CD4-positive, alpha-beta T cell treated with Interleukin-10 for 1 hour (primary cell): Measurements from ENCODE around the gene TSPAN4.

Experiments
- DNase-seq: peaks from one replicate; pipeline ENCODE4 v3.0.0-alpha.2; 2020

The TSPAN4 gene

DNA sequence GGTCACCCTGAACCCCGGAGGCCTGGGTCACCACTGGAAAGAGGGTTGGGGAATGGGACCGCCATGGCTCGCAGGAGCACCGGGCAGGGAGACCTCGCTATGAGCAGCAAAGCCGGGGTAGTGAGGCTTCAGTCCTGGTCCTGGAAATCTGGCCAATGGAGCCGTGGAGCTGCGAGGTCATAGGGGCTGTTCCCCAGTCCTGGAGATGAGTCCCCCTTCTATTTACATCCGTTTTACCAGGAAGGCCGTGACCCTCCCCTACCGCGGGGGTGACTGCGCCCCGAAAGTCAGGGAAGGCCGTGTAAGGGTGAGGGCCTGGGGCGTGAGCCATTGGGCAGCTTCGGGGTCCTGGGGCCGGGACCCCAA lies 38.1 kb upstream of the TSPAN4 start:
- DNase-seq, result no peak

- peak; percentile 67 for DNase-seq
Observed at GRCh38 chr11:808427-809286, 34.0 kb upstream of the TSPAN4 start.

GRCh38 chr11:809287-810039 lies 33.2 kb upstream of the TSPAN4 start, which contains the start of gene RPLP2:
RPLP2 (plus strand) TSS chr11:809967; CDS start chr11:810235, 268 bp downstream.
- peak; percentile 97 for DNase-seq

DNA sequence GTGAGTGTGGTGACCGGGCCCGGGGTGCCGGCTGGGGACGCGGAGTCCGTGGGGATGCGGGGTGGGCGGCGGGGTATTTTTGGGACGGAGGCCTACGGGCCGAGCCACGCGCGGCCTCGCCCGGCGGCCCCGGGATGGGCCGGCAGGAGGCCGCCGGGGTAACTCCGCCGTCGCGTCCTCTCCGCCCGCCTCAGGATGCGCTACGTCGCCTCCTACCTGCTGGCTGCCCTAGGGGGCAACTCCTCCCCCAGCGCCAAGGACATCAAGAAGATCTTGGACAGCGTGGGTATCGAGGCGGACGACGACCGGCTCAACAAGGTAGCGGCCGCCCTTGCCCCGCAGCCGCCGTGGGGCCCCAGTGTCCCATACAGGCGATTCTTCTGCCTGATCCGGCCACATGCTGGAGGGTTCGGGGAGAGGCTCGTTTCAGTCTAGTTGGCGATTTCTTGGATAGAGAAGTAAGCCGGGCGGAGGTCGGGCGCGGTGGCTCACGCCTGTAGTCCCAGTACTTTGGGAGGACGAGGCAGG lies 32.5 kb upstream of the TSPAN4 start:
- no peak for DNase-seq

GRCh38 chr11:811446-812245 lies 31.0 kb upstream of the TSPAN4 start:
- no peak for DNase-seq

GRCh38 chr11:812390-812789 lies 30.3 kb upstream of the TSPAN4 start:
- no peak for DNase-seq

GRCh38 chr11:813072-813455 lies 29.6 kb upstream of the TSPAN4 start:
- DNase-seq, result no peak

- no peak for DNase-seq
Observed at GRCh38 chr11:813456-814096, 29.1 kb upstream of the TSPAN4 start.

DNA sequence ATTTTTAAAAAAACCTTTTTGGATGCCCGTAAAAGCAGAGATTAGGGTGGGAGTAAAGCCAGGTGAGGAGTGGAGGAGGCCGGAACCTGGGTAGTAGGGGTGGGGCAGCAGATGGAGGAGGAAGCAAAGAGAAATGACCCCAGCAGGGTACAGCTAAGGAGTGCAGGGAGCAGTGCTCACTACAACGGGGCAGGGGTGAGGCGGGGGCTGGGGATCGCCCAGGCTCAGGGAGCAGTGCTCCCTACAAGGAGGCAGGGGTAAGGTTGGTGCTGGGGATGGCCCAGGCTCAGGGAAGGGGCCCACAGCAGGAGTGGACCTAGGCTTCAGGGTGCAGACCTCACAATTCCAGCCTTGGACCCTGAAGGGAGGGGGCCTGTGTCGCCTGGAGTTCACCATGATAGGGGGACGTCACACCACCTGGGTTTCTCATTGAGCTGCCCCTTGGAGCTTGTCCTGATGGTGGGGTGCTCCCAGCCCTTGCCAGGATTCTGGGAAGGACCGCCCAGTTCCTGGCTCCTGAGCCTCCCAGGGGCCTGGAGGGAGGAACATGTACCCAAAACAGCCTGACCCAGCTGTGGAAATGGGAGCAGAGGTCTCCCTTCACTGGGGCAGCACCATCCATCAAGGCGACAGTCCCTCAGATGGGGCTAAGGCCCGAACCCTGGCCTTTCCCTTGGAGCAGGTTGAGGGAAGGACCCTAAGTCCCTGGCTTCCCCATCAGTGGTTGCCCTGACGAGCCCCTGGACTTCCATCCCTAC lies 26.8 kb upstream of the TSPAN4 start:
- DNase-seq, result no peak

DNA sequence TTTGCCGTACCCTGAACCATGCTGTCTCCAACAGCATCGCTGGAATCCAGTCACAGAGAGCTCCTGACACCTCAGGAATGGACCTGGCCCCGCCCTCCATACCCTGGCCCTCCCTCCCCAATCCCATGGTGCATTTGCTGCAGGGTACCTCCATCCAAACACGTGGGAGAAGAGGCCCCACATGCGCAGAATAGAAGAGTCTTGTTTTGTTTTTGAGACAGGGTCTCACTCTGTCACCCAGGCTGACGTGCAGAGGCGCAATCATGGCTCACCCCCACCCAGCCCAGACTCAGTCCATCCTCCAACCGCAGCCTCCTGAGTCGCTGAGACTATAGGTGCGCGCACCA lies 26.2 kb upstream of the TSPAN4 start:
- DNase-seq, result no peak

GRCh38 chr11:818396-819128 lies 24.1 kb upstream of the TSPAN4 start, which contains the start of gene PNPLA2:
PNPLA2 (plus strand) TSS chr11:818914; CDS start chr11:819719, 805 bp downstream.
- DNase-seq, result no peak

GRCh38 chr11:819129-819931 lies 23.3 kb upstream of the TSPAN4 start:
- peak; percentile 94 for DNase-seq

GRCh38 chr11:819943-820649 lies 22.6 kb upstream of the TSPAN4 start:
- DNase-seq, result peak; percentile 96

DNA sequence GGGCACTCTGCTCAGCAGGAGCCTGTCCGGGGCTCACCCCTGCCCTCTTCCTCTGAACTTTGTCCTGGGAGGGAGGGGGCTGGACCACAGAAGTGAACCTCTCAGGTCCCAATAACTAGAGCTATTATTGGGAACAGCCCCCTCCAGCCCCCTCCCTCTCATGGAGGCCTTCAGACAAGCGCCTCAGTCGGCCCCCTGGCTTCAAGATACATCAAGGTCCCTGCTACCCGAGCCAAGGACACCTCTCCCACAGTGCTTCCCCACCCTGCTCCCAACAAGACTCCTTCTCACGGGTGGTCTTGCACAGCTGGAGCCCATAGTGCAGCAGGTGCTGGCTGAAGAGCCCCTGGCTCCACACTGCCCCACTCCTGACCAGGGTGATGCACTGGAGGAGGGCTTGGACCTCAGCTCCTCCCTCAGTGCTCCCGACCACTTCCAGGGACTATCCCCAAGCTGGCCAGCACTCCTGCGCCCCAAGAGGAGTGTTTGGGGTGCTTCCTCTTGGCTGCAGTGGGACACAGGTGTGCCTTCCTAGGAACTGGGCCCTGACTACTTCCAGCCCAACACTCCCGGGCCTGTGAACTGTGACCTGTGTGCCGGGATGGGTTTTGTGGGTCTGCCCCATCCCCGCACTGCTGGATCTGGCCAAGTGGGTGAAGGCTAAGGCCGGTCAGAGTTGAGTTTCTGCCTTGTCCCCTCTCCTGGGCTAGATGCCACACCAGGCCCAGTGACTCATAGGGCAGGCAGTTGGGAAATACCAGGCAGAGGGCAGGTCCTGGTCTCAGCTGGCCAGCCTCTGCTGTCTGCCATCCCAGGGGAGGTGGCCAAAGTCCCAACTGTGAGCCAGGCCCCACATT lies 21.8 kb upstream of the TSPAN4 start:
- DNase-seq, result no peak

DNA sequence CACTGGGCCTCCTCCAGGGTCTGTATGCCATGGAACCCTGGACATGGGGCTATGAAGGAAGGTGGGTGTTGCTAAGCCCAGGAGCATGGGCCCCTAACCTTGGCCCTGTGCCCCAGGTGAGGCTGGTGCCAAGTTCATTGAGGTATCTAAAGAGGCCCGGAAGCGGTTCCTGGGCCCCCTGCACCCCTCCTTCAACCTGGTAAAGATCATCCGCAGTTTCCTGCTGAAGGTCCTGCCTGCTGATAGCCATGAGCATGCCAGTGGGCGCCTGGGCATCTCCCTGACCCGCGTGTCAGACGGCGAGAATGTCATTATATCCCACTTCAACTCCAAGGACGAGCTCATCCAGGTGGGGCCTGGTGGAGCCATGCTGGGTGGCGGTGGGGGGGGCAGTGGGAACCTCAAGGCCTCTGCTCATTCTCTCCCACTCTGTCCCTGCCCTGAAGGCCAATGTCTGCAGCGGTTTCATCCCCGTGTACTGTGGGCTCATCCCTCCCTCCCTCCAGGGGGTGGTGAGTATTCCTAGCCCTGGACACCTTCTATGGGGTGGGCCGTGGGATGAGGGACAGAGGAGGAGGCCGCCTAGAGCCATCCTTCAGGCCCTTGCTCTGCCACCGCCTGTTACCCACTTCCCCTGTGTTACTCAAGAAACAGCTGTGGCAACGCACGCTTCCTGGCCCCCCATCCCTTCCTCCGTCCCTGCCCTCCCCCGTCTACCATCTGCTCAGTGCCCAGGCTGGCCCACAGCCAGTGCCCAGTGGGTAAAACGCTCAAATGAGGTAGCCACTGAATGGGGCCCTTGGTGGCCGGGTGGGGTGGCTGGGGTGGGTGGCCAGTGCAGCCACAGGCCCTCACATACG lies 20.9 kb upstream of the TSPAN4 start:
- DNase-seq, result no peak

- DNase-seq, result no peak
Observed at GRCh38 chr11:823441-824291, 19.0 kb upstream of the TSPAN4 start.
